GM21526 (cell line): ENCODE data around the gene RAB30.
A peak's percentile ranks its signal among the peaks of the same experiment; 100 is the strongest.
"Not testable (repeated sequence)": the region's sequence is repeated elsewhere in the genome, so short reads cannot be mapped to it uniquely, and the experiment has no call there.

Experiments
- ATAC-seq: cut with Tn5 transposase; IDR thresholded peaks from one replicate; pipeline ENCODE4 v1.9.1; 2021; ENCODE audit warnings: moderate library complexity; ENCODE audit not compliant: unreplicated experiment, low FRiP score

Gene RAB30

DNA sequence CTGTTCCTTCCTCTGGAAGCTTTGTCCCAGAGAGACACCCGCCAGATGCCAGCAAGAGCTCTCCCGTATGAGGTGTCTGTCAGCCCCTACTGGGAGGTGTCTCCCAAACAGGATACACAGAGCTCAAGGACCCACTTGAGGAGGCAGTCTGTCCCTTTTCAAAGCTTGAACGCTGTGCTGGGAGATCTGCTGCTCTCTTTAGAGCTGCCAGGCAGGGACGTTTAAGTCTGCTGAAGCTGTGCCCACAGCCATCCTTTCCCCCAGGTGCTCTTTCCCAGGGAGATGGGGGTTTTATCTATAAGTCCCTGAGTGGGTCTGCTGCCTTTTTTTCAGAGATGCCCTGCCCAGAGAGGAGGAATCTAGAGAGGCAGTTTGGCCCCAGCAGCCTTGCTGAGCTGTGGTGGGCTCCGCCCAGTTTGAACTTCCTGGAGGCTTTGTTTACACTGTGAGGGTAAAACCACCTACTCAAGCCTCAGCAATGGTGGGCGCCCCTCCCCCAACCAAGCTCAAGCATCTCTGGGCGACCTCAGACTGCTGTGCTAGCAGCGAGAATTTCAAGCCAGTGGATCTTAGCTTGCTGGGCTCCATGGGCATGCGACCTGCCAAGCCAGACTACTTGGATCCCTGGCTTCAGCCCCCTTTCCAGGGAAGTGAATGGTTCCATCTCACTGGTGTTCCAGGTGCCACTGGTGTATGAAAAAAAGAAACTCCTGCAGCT is 115.8 kb downstream of the RAB30 start:
- ATAC-seq, result not testable (repeated sequence)

- ATAC-seq, result not testable (repeated sequence)
Observed at GRCh38 chr11:82950502-82950901, 121.2 kb downstream of the RAB30 start.

DNA sequence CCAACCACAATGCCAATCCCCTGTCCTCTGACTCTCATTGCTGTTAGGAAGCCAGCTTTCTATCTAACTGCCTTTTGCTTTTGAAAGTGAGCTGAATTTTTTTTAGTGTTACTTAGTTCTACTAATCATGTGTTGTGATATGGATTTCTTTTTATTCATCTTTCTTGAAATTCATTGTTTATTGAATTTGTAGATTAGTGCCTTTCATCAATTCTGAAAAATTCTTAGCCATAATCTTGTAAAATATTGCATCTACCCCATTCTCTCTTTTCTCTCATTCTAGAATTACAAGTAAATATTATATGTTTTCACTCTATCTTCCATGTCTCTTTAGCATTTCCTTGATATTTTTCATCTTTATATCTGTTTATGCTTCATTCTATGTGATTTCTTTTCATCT is 122.3 kb downstream of the RAB30 start:
- ATAC-seq, result no peak

DNA sequence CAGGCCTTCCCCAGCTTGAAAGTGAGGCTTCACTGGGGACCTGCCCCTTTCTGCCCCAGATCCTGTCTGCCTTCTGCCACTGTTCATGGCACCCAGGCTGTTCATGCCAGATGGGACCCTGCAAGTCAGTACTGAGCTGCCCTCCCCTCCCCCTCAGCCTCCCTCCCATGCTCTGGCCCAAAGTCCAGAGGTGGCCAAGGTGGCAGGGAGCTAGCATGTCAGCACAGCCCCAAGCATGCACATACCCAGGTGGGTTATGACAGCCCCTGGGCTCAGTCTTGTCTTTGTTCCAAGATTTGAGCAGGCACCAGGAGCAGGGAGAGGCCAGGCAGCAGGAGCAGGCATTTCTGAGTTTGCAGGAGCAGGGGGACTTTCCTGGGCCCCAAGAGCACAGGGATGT is 126.0 kb downstream of the RAB30 start:
- no peak for ATAC-seq

- ATAC-seq, result not testable (repeated sequence)
Observed at GRCh38 chr11:82945041-82945440, 126.7 kb downstream of the RAB30 start.

DNA sequence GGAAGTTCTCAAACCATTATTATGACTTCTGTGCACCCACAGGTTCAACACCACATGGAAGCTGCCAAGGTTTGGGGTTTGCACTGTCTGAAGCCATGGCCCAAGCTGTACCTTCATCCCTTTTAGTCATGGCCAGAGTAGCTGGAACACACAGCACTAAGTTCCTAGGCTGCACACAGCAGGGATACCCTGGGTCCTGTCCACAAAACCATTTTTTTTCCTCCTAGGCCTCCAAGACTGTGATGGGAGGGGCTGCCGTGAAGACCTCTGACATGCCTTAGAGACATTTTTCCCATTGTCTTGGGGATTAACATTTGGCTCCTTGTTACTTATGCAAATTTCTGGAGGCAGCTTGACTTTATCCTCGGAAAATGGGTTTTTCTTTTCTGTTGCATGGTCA is 127.5 kb downstream of the RAB30 start:
- ATAC-seq, result no peak

DNA sequence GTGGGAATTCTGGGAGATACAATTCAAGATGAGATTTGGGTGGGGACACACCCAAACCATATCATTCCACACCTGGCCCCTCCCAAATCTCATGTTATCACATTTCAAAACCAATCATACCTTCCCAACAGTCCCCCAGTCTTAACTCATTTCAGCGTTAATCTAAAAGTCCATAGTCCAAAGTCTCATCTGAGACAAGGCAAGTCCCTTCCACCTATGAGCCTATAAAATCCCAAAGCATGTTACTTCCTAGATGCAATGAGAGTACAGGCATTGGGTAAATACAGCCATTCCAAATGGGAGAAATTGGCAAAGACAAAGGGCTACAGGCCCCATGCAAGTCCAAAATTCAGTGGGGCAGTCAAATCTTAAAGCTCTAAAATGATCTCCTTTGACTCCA is 128.3 kb downstream of the RAB30 start:
- not testable (repeated sequence) for ATAC-seq

GRCh38 chr11:82942376-82942775 is 129.3 kb downstream of the RAB30 start:
- no peak for ATAC-seq

GRCh38 chr11:82939456-82939855 is 132.2 kb downstream of the RAB30 start:
- ATAC-seq, result no peak

GRCh38 chr11:82937554-82937953 is 134.1 kb downstream of the RAB30 start:
- ATAC-seq, result no peak

GRCh38 chr11:82936261-82936660 is 135.4 kb downstream of the RAB30 start:
- ATAC-seq, result no peak

DNA sequence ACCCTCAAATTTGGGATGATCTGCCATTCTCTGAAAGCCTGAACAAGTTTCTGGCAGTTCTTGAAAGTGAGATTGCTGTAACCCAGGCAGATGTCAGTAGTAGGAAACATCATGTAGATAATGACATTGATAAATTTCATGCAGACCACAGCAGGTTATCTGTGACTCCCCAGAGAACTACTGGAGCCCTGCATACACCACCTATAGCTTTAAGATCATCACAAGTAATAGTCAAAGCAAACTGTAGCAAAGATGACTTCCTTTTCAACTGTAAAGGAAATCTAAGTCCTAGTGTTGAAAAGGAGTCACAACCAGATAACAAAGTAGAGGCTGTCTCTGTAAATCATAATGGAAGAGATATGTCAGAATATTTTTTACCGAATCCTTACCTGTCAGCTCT is 139.1 kb downstream of the RAB30 start:
- no peak for ATAC-seq

GRCh38 chr11:82930734-82931133 is 141.0 kb downstream of the RAB30 start:
- no peak for ATAC-seq

DNA sequence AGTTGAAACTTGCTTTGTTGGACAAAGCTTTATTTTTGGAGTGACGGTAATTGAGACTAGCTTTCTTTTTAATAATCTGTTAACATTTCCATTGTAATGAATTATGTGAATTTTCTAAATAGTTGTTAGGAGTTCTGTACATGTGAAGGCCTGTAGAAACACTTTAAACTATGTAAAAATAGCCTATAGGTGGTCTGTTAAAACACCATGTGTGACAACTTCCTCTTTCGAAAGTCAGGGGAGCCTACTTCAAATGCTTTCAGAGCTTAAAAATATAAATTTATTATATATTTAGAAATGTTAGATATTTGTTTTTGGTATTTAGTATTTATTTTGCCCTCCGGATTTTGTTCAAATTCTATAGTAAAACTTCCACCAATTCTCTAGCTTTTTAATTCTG is 141.5 kb downstream of the RAB30 start:
- ATAC-seq, result peak; percentile 65

GRCh38 chr11:82929121-82929520 is 142.6 kb downstream of the RAB30 start:
- ATAC-seq, result no peak

GRCh38 chr11:82927264-82927880 is 144.3 kb downstream of the RAB30 start:
- ATAC-seq, result peak; percentile 63

GRCh38 chr11:82924522-82925224 is 147.0 kb downstream of the RAB30 start:
- no peak for ATAC-seq
